Germinal center (tissue), 1 donor: Measurements from ENCODE around the gene F8.
A peak's percentile ranks its signal among the peaks of the same experiment; 100 is the strongest.
"Not testable (repeated sequence)": the region's sequence is repeated elsewhere in the genome, so short reads cannot be mapped to it uniquely, and the experiment has no call there.

ENCODE experiments used
- DNase-seq: peaks from one replicate; pipeline ENCODE4 v3.0.0; 2012; ENCODE audit warnings: mixed read lengths, low spot score

The F8 gene

DNA sequence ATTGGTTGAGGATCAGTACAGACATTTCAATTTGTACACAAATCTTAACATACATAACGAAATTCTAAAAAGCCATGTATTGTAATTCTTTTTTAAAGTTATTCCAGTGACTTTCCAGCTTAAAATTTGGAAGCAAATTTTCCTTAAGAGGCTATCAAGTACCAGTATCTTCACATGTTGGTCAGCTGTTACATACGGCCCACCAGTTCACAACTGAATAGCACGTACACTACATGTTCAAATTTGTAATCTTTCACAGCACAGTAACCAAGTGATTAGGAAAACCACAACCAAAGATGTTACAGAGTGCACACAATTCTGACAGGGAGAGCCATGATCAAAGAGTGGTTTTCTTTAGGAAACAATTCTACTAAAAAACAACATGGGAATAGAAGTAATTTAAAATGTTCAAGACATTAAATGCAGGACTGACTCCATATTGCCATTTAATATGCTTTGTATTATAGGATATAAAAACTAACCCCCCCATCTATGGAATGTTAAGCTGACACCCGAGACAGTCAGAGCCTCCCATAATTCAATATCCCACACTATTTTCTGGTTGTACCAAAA is 206.1 kb downstream of the F8 start:
- not testable (repeated sequence) for DNase-seq

DNA sequence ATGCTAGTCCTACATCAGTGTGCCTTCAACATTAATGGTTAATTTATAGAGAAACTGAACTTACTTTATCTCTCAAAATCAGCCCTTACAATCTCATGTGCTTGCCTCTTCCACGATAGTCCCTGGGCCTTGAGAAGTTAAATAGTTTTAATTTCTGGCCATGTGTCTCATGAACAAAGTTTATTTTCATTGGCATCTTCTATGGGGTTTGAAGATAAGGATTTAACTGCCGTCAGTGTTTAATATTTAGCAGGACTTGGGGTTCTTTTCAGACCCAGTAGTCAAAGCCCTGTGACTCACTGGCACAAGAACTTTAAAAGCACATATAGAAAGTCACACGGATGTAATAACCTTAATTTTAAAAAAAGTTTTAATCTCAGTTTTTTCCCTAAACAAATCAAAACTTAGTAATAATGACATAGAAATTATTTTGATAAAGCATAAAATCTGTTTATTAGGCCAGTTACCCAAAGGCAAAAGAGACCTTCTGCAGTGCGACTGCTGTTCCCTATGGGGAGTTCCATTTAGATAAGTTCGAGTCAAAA is 207.2 kb downstream of the F8 start:
- no peak for DNase-seq

DNA sequence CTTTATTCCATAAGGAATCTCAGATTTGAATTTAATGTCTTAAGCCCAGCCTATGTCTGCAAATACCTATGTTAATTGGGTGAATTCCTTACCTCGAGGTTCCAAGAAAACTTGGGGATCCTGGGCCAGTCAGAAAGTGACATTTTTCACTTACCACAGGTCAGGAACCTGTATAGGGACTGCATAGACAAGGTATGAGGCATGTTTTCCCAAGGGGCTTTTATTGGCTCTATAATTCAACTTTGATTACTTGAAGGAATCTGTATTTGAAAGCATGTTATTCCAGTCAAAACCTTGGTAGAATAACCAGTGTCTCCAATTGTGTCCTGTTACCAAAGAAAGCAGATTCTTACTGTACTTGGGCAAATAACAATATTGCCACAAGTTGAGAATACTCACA is 208.7 kb downstream of the F8 start:
- no peak for DNase-seq

DNA sequence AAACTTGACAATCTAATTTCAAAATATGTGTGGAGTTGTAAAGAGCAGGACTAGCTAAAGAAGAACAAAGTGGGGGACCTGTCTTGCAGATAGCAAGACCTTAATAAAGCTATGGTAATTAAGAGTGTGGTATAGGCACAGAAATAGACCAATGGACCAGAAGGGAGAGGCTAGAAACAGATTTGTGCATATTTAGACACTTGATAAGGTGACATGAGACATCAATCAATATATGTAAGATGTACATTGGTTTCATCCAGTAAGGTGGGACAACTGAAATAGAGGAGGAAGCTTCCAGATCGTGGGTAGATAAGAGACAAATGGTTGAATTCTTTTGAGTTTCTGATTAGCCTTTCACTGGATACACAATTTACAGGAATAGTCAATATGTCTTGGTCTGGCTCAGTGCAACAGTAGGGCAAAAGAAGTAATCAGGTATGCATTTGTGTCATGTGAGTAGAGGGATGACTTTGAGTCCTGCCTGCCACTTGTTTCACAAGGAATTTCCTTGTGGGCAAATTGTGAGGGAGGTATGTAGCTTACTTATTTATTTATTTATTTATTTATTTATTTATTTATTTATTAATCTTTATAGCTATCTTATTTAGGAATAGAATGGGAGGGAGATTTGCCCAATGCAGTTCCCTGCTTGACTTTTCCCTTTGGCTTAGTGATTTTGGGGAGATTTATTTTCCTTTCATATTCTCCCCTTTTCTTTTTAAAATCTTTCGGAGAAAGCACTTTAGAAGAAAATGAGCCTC is 210.0 kb downstream of the F8 start:
- no peak for DNase-seq

DNA sequence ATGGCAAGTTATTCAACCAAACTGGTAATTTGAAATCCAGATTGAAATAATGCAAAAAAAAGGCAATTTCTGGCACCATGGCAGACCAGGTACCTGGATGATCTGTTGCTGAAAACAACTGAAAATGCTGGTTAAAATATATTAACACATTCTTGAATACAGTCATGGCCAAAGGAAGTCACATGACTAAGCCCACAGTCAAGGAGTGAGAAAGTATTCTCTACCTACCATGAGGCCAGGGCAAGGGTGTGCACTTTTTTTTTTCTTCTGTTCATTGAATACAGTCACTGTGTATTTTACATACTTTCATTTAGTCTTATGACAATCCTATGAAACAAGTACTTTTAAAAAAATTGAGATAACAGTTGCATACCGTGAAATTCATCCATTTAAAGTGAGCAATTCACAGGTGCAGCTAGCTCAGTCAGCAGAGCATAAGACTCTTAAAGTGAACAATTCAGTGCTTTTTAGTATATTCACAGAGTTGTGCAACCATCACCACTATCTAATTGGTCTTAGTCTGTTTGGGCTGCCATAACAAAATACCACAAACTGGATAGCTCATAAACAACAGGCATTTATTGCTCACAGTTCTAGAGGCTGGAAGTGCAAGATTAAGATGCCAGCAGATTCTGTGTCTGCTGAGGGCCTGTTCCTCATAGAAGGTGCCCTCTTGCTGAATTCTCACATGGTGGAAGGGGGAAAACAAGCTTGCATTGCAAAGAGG is 212.4 kb downstream of the F8 start:
- DNase-seq = no peak

DNA sequence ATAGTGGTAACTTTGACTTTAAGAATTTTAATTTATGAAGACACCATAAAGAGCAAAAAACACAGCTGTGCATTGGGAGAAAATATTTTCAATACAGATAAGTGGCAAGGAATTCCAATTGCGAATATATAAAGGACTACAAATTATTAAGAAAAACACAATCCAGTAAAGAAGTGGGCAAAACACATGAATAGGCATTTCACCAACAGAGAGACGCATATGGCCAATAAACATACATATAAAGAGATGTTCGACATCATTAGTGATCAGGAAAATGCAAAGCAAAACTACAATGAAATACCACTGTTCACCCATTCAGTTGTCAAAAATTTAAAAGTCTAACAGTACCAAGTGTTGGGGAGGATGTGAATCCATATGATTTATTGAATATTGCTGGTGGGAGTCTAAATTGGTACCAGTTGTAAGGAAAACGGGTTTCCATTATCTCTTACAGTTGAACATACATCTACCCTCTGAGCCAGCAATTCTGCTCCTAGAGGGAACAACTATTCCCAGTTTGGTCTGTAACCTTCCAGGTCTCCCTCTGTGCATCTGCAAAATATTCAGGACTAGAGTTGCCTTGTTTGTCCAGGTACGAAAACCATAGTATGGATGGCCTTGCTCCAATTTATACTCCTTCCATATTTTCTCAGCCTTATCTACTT is 215.6 kb downstream of the F8 start:
- DNase-seq = no peak

DNA sequence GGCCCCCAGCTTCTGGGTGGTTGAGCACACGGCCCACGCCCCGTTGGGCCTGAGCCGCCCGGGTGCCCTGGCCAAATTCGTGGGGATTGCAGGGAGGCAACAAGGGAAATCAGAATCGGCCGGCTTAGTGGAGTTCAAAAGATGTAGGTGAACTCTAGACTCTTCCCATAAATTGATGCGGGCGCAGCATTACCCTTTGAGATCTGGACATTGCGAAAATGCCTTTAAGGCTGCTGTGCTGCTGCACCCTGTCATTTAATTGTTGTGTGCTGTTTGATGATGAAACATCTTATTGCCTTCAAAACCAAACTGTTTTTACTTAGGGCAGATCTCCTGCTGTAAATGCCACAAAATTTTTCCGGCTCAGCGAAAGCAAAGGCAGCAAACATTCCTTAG is 216.8 kb downstream of the F8 start:
- DNase-seq = no peak

DNA sequence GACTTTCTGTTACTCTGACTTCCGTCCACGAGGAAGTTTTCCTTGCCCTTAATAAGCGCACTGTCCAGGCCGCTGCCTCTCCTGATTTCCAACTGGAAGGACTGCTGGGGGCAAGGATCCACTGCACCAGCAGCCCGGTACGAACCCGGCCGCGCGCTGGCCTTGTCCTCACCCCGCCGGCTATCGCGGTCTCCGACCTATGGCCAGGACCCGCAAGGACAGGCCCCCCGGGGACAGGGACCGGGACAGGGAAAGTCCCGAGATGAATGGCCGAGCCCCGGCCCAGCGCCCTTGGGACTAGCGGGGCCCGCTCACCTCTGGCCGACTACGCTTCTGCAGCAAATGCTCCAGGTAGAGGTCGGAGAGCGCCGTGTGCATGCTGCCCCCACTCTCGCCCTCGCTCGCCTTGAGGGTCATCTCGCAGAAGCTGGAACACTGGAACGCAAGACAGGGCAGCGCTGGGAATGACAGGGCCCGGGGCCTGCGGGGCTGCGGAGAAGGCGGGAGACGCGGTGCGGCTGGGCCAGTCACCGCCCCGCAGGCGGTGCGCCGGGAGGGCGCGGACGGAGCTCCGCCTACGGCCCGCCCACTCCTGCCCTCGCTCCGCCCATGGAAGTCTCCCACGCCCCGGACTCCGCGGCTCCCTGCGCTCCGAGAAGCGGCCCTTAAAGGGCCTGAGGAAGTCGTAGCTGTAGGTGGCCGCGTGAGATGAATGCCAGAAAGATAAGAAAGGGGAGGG is 217.4 kb downstream of the F8 start, which contains the start of gene MPP1:
MPP1 (minus strand) TSS at position 529 of the 739 bp plus-strand sequence; CDS start at position 417, 112 bp downstream.
- peak; percentile 83 for DNase-seq

DNA sequence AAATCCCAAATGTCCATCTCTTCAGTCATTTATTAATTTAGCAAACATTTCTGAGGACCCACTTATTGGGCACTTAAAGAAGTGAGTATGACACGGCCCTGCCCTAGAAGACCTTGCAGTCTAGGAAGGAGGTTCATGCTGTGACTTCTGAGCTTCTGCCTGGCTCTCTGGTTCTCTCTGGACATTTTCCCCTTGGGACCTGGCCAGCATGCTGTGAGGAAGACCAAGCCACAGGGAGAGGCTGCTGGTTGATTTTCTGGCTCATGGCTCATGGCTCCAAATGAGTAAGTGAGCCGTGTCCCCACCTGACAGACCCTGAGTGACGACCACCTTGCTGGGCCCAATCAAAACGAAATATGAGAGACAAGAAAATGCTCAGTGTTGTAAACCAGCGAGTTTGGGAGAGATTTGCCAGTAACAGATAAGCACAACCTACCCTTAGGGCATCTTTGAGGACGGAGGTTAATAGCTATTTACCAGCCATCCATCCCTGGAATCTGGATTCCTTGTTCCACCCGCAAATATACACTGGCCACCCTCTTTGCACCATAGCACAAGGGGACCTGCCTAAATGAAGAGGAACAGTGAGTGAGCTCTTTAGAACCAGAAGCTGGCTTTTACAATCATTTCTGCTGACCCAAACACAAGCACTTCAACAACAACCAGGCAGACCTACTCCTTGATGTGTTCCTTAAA is 218.1 kb downstream of the F8 start:
- DNase-seq = no peak

DNA sequence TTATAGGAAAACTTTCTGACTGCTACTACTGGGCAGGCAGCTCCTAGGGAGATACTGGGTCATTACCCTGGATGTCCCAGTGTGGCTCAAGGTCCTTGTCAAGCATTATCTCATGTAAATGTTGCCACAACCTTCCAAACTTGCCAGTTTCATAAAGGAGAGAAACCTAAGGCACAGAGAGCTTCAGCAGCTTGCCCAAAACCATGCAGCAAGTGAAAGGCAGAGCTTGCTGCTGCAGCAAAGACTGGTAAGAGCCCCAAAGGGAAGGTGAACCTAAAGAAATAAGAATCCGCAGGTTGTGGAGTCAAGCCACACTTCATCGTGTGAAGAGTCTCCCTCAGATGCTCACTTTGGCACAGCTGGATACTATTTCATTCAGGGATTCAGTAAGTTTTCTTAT is 219.6 kb downstream of the F8 start:
- no peak for DNase-seq

DNA sequence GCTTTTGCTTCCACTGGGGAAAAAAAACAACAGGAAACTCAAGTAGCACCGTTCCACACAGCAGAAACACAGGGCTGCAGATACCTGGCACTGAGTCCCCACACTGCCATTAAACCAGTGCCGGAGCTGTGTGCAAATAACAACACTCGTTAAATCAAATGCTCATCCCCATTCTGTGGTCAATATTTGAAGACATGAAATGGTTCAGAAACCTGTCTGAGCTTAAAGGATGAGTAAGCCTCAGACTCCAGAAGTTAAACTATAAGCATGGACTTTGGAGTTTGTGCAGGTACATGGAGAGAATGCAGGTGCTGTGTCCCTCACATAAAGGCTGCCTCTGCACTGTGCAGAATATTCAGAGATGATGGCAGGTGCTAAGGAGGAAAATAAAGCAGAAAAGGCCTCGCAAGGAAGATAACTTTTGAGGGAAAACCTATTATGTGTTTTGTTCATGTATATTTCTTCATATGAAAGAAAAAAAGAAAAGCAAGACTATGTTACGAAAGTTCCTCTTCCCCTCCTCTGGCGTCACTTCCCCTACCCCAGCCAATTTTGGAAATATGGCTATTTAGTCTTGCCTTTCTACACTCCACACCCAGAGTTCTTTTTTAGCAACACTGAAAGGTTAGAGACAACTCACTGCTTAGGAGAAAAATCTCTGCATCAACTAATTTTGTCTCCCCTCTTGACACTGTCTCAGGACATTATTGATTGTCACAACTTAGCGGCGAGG is 221.9 kb downstream of the F8 start:
- no peak for DNase-seq

DNA sequence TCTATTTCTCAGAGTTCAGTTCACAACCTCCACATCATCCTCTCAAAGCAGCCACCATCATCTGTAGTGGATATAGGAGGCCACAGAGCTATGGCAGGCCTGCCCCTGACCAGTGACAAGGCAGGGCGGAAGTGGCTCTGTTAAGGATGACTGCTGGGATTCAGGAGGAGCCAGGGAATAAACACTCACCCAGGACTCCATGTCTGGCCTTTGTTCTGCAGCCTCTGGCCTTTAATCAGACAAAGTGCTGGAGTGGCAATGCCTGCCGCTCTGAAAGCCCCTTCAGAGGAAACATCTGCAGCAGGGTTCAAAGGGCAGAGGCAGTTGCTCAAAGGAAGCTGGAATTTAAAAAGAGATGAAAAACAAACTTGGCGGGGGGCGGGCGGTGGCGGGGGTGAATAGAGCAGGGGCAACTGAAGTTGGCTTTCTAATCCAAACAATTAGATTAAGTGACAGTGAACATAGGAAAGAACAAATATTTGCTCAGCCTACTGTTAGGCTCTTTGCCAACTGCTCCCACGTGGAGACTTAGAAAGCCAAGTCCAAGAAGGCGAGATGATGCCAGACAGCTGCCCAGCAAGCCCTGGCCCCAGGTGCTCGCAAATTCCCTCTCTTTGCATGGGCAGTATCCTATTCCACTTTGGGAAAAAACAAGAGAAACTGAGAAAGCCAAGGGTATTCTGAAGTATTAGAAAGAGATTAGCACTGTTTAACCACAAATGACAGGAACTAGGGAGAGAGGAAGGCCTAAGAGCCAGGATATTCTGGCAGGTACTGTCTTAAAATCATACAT is 222.8 kb downstream of the F8 start:
- no peak for DNase-seq

DNA sequence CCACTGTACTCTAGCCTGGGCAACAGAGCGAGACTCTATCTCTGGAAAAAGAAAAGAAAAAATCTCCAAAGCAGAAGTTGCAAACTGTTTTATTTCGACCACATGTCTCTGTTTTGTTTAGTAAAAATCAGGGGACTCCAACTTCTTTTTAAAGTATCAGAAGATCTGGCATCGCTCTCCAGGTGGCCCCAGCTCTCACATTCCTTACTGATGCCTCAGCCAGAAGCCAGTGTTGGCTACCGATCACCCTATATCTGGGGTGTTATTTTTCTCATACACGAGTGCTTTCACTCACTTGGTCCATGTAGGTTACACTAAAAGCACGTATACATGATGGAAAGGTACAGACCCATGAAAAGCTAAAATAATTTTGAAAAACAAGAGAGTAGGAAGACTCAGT is 225.5 kb downstream of the F8 start:
- no peak for DNase-seq

DNA sequence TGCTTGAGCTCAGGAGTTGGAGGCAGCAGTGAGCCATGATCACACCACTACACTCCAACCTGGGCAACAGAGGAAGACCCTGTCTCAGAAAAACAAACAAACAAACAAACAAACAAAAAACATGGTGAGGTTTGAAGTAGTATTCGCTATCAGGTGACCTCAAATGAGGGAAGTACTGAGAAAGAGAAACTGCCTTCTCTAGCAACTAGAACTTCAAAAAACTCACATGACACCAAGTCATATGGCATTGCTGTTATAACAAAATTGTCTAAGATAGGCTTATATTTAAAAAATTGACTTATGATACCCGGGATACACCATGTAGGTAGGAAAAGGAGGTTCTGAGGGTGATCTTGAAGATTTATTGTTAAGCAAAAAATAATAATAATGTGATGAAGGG is 227.5 kb downstream of the F8 start:
- DNase-seq = no peak

DNA sequence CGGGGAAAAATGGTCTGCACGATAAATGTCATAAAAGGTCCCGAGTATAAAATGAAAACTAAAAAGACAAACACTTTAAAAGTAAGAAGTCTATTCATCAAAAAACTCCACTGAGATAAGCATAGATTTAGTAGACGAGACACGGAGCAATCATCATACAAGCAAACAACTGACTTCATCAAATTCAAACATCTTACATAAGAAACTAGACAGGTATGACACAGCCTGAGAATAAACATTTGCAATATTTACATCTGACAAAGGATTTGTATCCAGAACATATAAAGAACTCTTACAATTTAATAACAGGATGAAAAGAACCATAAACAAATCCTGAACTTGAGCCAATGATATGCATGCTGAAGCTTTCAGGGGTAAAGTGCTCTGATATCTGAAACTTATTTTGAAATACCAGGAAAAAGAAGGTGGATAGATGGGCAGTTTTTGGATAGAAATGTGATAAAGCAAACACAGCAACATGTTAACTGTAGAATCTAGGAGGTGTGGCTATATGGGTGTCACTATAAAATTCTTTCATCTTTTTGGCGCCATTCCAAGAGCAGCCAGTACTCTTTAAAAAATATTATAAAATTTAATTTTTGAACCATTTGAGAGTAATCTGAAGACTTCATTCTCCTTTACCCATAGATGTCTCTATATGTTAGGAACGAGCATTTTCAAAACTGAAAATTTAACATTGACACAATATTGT is 229.3 kb downstream of the F8 start:
- no peak for DNase-seq

DNA sequence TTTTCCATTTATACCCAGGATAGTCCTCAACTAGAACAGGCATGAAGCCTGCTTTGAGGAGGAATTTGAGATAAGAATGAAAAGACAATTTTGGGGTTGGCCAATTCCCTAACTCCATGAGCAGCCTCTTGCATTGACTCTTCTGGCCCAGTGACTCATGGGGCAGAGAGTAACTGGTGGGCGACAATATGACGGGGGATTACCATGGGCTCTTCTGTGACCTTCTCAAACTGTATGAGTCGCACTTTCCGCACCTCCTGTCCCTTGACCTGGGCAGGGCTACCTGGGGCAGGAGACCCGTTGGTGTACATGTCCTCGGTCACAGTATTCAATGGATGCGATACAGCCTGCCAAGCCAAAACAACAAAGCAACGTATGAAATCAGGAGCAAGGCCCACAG is 230.6 kb downstream of the F8 start:
- no peak for DNase-seq

DNA sequence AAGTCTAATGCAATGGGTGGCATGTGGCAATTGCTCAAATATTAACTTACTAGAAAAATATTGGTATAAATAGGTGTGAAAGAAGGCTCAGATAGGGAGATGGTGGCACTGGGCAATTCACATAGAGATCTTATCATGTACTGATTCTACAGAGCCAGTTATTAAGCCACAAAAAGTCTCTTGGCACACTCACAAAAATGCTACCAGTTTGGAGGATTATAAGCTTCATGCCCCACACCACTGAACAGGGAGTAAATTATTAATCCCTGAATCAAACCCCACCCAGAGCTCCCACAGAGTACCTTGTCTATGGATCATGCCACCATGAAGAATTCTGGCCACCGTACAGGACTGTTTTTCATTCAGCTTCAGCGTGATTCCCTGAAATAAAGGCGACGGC is 231.1 kb downstream of the F8 start:
- no peak for DNase-seq
